SK-N-SH (cell line): ENCODE measurements around the gene TMPRSS6. TPM values are rescaled to one million over a fixed set of nuclear protein-coding genes. Genes with fewer than 3 reads are reported as not detected.

Experiments used
- CTCF ChIA-PET: fragments of 300-600, 350-600 bp; formaldehyde crosslinking; extraction: SDS; loops from one replicate; lab custom pipeline; 2021; lab: Yijun Ruan, JAX
- POLR2A ChIA-PET: fragments of 350-600 bp; sonication (Branson Sonifier 250); formaldehyde crosslinking; extraction: SDS; loops from one replicate; lab custom pipeline; 2020; ENCODE audit warnings: antibody characterized with exemption, inconsistent platforms; lab: Yijun Ruan, JAX
- DNase-seq: peaks from one replicate; pipeline ENCODE4 v3.0.0; 2012
- H2AFZ ChIP-seq: fragments of 200-600 bp; sonication (generic); 2 replicates; pipeline ENCODE4 v1.8.1; 2016; ENCODE audit warnings: antibody characterized with exemption, mild to moderate bottlenecking, low read depth
- H3F3A ChIP-seq: fragments of 200-600 bp; sonication (generic); replicated peaks from 2 replicates; pipeline ENCODE3; 2016; ENCODE audit warnings: antibody characterized with exemption, mild to moderate bottlenecking; ENCODE audit not compliant: insufficient read depth
- H3K27ac ChIP-seq, 2 experiments: fragments of 200-500 bp in 1 of 2; fragments of 200-600 bp in 1 of 2; sonication (Bioruptor generic) in 1 of 2; sonication (generic), shearing (Covaris generic) in 1 of 2; 2 replicates each; pipeline versions ENCODE4 v1.5.1 to v1.6.1; 2014 to 2016; ENCODE audit warnings: low read depth in 2 of 2, inconsistent platforms in 1 of 2, low read length in 1 of 2, mild to moderate bottlenecking in 1 of 2, mixed read lengths in 1 of 2
- H3K27me3 ChIP-seq: fragments of 200-600 bp; sonication (generic), shearing (Covaris generic); 2 replicates; pipeline ENCODE4 v1.6.1; 2016; ENCODE audit warnings: mixed run types; ENCODE audit not compliant: insufficient read depth
- H3K36me3 ChIP-seq, 2 experiments: fragments of 200-500 bp in 1 of 2; fragments of 200-600 bp in 1 of 2; sonication (Bioruptor generic) in 1 of 2; sonication (generic) in 1 of 2; replicated peaks in 1 of 2; 2 replicates each; pipeline versions ENCODE3 to v1.5.1; 2014 to 2016; ENCODE audit warnings: low read length in 1 of 2, mild to moderate bottlenecking in 1 of 2; ENCODE audit not compliant: insufficient read depth in 2 of 2, control insufficient read depth in 1 of 2
- H3K4me1 ChIP-seq, 2 experiments: fragments of 200-500 bp in 1 of 2; fragments of 200-600 bp in 1 of 2; sonication (Bioruptor generic) in 1 of 2; sonication (generic), shearing (Covaris generic) in 1 of 2; 2 replicates each; pipeline versions ENCODE4 v1.5.1 to v1.6.1; 2014 to 2016; ENCODE audit warnings: low read depth in 1 of 2, low read length in 1 of 2, mixed run types in 1 of 2; ENCODE audit not compliant: insufficient read depth in 2 of 2, control insufficient read depth in 1 of 2
- H3K4me2 ChIP-seq: fragments of 200-600 bp; sonication (generic), shearing (Covaris generic); 2 replicates; pipeline ENCODE4 v1.6.1; 2017; ENCODE audit warnings: mixed run types
- H3K4me3 ChIP-seq, 2 experiments: fragments of 200-500 bp in 1 of 2; fragments of 200-600 bp in 1 of 2; sonication (Bioruptor generic) in 1 of 2; sonication (generic), shearing (Covaris generic) in 1 of 2; 2 replicates each; pipeline versions ENCODE4 v1.5.1 to v1.8.1; 2014 to 2016; ENCODE audit warnings: low read depth in 2 of 2, inconsistent platforms in 1 of 2, low read length in 1 of 2, mild to moderate bottlenecking in 1 of 2, mixed read lengths in 1 of 2, moderate library complexity in 1 of 2
- H3K79me2 ChIP-seq: fragments of 200-600 bp; sonication (generic); 2 replicates; pipeline ENCODE4 v1.8.1; 2017; ENCODE audit warnings: mild to moderate bottlenecking; ENCODE audit not compliant: insufficient read depth
- H3K9ac ChIP-seq: fragments of 200-600 bp; sonication (generic); 2 replicates; pipeline ENCODE4 v1.6.1; 2017; ENCODE audit warnings: mixed run types
- H3K9me2 ChIP-seq: fragments of 200-600 bp; sonication (generic); 2 replicates; pipeline ENCODE4 v1.6.1; 2017; ENCODE audit warnings: mixed run types
- H3K9me3 ChIP-seq: fragments of 200-600 bp; sonication (generic); 2 replicates; pipeline ENCODE4 v1.6.1; 2017; ENCODE audit warnings: mixed run types, mild to moderate bottlenecking, moderate library complexity
- H4K20me1 ChIP-seq: fragments of 200-600 bp; sonication (generic); 2 replicates; pipeline ENCODE4 v1.6.1; 2017; ENCODE audit warnings: mild to moderate bottlenecking, mixed run types; ENCODE audit not compliant: insufficient read depth
- CHD2 ChIP-seq: fragments of 150-350 bp; IDR thresholded peaks from 2 replicates; pipeline ENCODE4 v1.6.1; 2018; ENCODE audit warnings: low read length; ENCODE audit not compliant: partially characterized antibody
- CTCF ChIP-seq: fragments of 200-600 bp; sonication (generic); IDR thresholded peaks from 2 replicates; pipeline ENCODE4 v1.6.1; 2017; ENCODE audit warnings: antibody characterized with exemption, mild to moderate bottlenecking, moderate library complexity
- EP300 ChIP-seq, 2 experiments: IDR thresholded peaks; 2 replicates each; pipeline versions ENCODE4 v1.4.0 to v1.6.1; 2012; ENCODE audit warnings: borderline replicate concordance in 1 of 2, low read depth in 1 of 2, low read length in 1 of 2
- EZH2phosphoT487 ChIP-seq: fragments of 200-600 bp; sonication (generic); IDR thresholded peaks from 2 replicates; pipeline ENCODE4 v1.6.1; 2017; ENCODE audit warnings: low read depth, mixed run types, mild to moderate bottlenecking, antibody characterized with exemption, moderate library complexity, borderline replicate concordance
- FOSL2 ChIP-seq: IDR thresholded peaks from 2 replicates; pipeline ENCODE4 v1.4.0; 2012; ENCODE audit warnings: low read depth, mild to moderate bottlenecking, moderate library complexity, borderline replicate concordance
- GABPA ChIP-seq: IDR thresholded peaks from 2 replicates; pipeline ENCODE4 v1.4.0; 2012; ENCODE audit warnings: low read depth, mild to moderate bottlenecking
- GATA2 ChIP-seq: sonication (generic); formaldehyde crosslinking; IDR thresholded peaks from 2 replicates; pipeline ENCODE4 v1.5.0; 2020; ENCODE audit warnings: mild to moderate bottlenecking, missing genetic modification reagents
- MAX ChIP-seq: IDR thresholded peaks from 2 replicates; pipeline ENCODE4 v1.4.0; 2012; ENCODE audit warnings: low read depth
- MXI1 ChIP-seq: IDR thresholded peaks from 2 replicates; pipeline ENCODE4 v1.6.1; 2012; ENCODE audit warnings: mild to moderate bottlenecking, low read depth, low read length, improper control_type of control experiment
- NFIC ChIP-seq: IDR thresholded peaks from 2 replicates; pipeline ENCODE4 v1.4.0; 2012; ENCODE audit warnings: borderline replicate concordance
- NRF1 ChIP-seq: IDR thresholded peaks from 2 replicates; pipeline ENCODE4 v1.6.1; 2012; ENCODE audit warnings: low read depth, mild to moderate bottlenecking, low read length
- PBX3 ChIP-seq: IDR thresholded peaks from 2 replicates; pipeline ENCODE4; 2012
- POLR2AphosphoS5 ChIP-seq: IDR thresholded peaks from 2 replicates; pipeline ENCODE4 v1.6.1; 2012; ENCODE audit warnings: low read depth, low read length
- RAD21 ChIP-seq: IDR thresholded peaks from 2 replicates; pipeline ENCODE4 v1.6.1; 2012; ENCODE audit warnings: mild to moderate bottlenecking, low read length
- RCOR1 ChIP-seq: fragments of 150-350 bp; IDR thresholded peaks from 2 replicates; pipeline ENCODE4 v1.6.1; 2017; ENCODE audit warnings: antibody characterized with exemption, low read length
- REST ChIP-seq: IDR thresholded peaks from 2 replicates; pipeline ENCODE4 v1.6.1; 2012; ENCODE audit warnings: mild to moderate bottlenecking, low read depth, low read length, moderate library complexity
- RXRA ChIP-seq: IDR thresholded peaks from 2 replicates; pipeline ENCODE4 v1.4.0; 2012; ENCODE audit warnings: low read depth, mild to moderate bottlenecking, borderline replicate concordance
- SMC3 ChIP-seq: IDR thresholded peaks from 2 replicates; pipeline ENCODE4 v1.6.1; 2012; ENCODE audit warnings: low read depth, low read length, improper control_type of control experiment
- TEAD4 ChIP-seq: IDR thresholded peaks from 2 replicates; pipeline ENCODE4 v1.4.0; 2012; ENCODE audit warnings: mild to moderate bottlenecking, borderline replicate concordance; ENCODE audit not compliant: insufficient read depth
- ZBTB33 ChIP-seq: IDR thresholded peaks from 2 replicates; pipeline ENCODE4 v1.4.0; 2012; ENCODE audit warnings: low read depth, borderline replicate concordance
- WGBS: methylation state at CpG from one replicate; pipeline ENCODE4 v1.1.6; 2017; ENCODE audit warnings: low lambda C conversion rate; 5-methylcytosine and 5-hydroxymethylcytosine counted together
- polyA plus RNA-seq, 3 experiments: library from polyadenylated mRNA; depleted of rRNA; stranded (reverse); fragments of >200 nt; gene quantifications; 2 replicates each; pipeline ENCODE4 v1.2.3, GENCODE V29; 2012

Gene TMPRSS6
- polyA plus RNA-seq, 1 of the 3 experiments (the other 2 are of a cell fraction): not detected

GRCh38 chr22:37079668-37080171 is 29.8 kb downstream of the TMPRSS6 start:
- no peak for DNase-seq
- 48% methylated on average over 3 of the region's 15 CpGs for WGBS
- Histone ChIP-seq H3F3A (no peaks in the 10 kb centered on the region), H3K9me3 (no peaks in the 10 kb centered on the region), H2AFZ (no peak overlapping the region), H3K27ac (no peak overlapping the region), H3K27me3 (peaks cover 28% of the 10 kb centered on the region), H4K20me1 (no peaks in the 10 kb centered on the region), H3K9me2 (no peaks in the 10 kb centered on the region)
- TF ChIP-seq CTCF: no peak
- no peak for TF ChIP-seq RXRA
- no peak for TF ChIP-seq NFIC
- no peak for TF ChIP-seq NRF1
- TF ChIP-seq POLR2AphosphoS5: no peak
- no peak for TF ChIP-seq GATA2
- no peak for TF ChIP-seq EP300 (IDR thresholded peaks at IDR 0.05; ENCODE audit: borderline replicate concordance in 1 of 2, low read depth in 1 of 2, low read length in 1 of 2)
- TF ChIP-seq CHD2: no peak
- no peak for TF ChIP-seq TEAD4
- no peak for TF ChIP-seq RCOR1
- TF ChIP-seq RAD21: no peak
- no peak for TF ChIP-seq ZBTB33
- no peak for TF ChIP-seq SMC3
- no peak for TF ChIP-seq MXI1
- no peak for TF ChIP-seq FOSL2
- no peak for TF ChIP-seq EZH2phosphoT487
- TF ChIP-seq GABPA: no peak
- TF ChIP-seq PBX3: no peak
- TF ChIP-seq REST: no peak
- no peak for TF ChIP-seq MAX
- TF ChIP-seq, all 33 proteins: peak for 0
- ChIA-PET CTCF (interaction anchor here (0.8 to 1.3 kb wide), 3 partner anchors 17 to 118 kb away, joined by 3 to 4 read pairs (median 3); no protein-coding TSS in a partner anchor), POLR2A (no interaction called here)
- Histone ChIP-seq H3K36me3 (no peaks in the 10 kb centered on the region), H3K4me3 (no peak overlapping the region), H3K4me2 (no peak overlapping the region), H3K9ac (no peak overlapping the region), H3K79me2 (no peaks in the 10 kb centered on the region), H3K4me1 (no peaks in the 10 kb centered on the region)
